Measurements from ENCODE around the gene WFS1. TPM values are rescaled to one million over a fixed set of nuclear protein-coding genes. Genes with fewer than 3 reads are reported as not detected.

The WFS1 gene
- total and polyA plus RNA-seq, 2 of the 13 experiments (the other 11 are each of a cell fraction or from before 2014, with no cell fraction given) = 39.1 to 42.2 TPM

GRCh38 chr4:6277139-6277802, 7.6 kb downstream of the WFS1 start (continued):
- TF ChIP-seq, protein P1, sequence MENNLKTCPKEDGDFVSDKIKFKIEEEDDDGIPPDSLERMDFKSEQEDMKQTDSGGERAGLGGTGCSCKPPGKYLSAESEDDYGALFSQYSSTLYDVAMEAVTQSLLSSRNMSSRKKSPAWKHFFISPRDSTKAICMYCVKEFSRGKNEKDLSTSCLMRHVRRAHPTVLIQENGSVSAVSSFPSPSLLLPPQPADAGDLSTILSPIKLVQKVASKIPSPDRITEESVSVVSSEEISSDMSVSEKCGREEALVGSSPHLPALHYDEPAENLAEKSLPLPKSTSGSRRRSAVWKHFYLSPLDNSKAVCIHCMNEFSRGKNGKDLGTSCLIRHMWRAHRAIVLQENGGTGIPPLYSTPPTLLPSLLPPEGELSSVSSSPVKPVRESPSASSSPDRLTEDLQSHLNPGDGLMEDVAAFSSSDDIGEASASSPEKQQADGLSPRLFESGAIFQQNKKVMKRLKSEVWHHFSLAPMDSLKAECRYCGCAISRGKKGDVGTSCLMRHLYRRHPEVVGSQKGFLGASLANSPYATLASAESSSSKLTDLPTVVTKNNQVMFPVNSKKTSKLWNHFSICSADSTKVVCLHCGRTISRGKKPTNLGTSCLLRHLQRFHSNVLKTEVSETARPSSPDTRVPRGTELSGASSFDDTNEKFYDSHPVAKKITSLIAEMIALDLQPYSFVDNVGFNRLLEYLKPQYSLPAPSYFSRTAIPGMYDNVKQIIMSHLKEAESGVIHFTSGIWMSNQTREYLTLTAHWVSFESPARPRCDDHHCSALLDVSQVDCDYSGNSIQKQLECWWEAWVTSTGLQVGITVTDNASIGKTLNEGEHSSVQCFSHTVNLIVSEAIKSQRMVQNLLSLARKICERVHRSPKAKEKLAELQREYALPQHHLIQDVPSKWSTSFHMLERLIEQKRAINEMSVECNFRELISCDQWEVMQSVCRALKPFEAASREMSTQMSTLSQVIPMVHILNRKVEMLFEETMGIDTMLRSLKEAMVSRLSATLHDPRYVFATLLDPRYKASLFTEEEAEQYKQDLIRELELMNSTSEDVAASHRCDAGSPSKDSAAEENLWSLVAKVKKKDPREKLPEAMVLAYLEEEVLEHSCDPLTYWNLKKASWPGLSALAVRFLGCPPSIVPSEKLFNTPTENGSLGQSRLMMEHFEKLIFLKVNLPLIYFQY (CRISPR knock-in tag; IDR thresholded peaks at IDR 0.05; ENCODE audit: borderline replicate concordance) = 0 out of 2 replicates have a peak, but pooled peaks have one; percentile 32
- TF ChIP-seq RARA (CRISPR knock-in tag; IDR thresholded peaks at IDR 0.05) (peak; percentile 62), HIVEP1 (CRISPR knock-in tag; IDR thresholded peaks at IDR 0.05) (no peak; the same call in 1 of the 2 replicates), SIN3A (IDR thresholded peaks at IDR 0.05; ENCODE audit: borderline replicate concordance, low read depth, low read length) (no peak), ZNF576 (CRISPR knock-in tag; IDR thresholded peaks at IDR 0.05) (no peak), GABPB1 (CRISPR knock-in tag; IDR thresholded peaks at IDR 0.05) (0 out of 2 replicates have a peak, but pooled peaks have one; percentile 8), POLR2G (IDR thresholded peaks at IDR 0.05; ENCODE audit: low read depth, low read length) (no peak), GFI1 (CRISPR knock-in tag; IDR thresholded peaks at IDR 0.05; ENCODE audit: borderline replicate concordance) (0 out of 2 replicates have a peak, but pooled peaks have one; percentile 50), GATA4 (IDR thresholded peaks at IDR 0.05; ENCODE audit: borderline replicate concordance, low read depth) (no peak), ZNF773 (CRISPR knock-in tag; IDR thresholded peaks at IDR 0.05; ENCODE audit: borderline replicate concordance) (no peak), HOXA9 (CRISPR knock-in tag; IDR thresholded peaks at IDR 0.05; ENCODE audit: borderline replicate concordance) (no peak), FOXP1 (IDR thresholded peaks at IDR 0.05) (no peak), FOXP1 (CRISPR knock-in tag; IDR thresholded peaks at IDR 0.05) (no peak), SSRP1 (CRISPR knock-in tag; IDR thresholded peaks at IDR 0.05) (no peak), ZSCAN30 (CRISPR knock-in tag; IDR thresholded peaks at IDR 0.05) (no peak), SOX6 (IDR thresholded peaks at IDR 0.05) (no peak), SOX6 (CRISPR knock-in tag; IDR thresholded peaks at IDR 0.05) (no peak), ZNF337 (CRISPR knock-in tag; IDR thresholded peaks at IDR 0.05; ENCODE audit: borderline replicate concordance, low read depth) (no peak), ZNF614 (CRISPR knock-in tag; IDR thresholded peaks at IDR 0.05; ENCODE audit: borderline replicate concordance) (no peak), TGIF2 (CRISPR knock-in tag; IDR thresholded peaks at IDR 0.05) (no peak), ZBTB7A (CRISPR knock-in tag; IDR thresholded peaks at IDR 0.05) (no peak), RAD51 (IDR thresholded peaks at IDR 0.05; ENCODE audit: borderline replicate concordance) (no peak), THAP7 (CRISPR knock-in tag; IDR thresholded peaks at IDR 0.05) (no peak), SMAD9 (CRISPR knock-in tag; IDR thresholded peaks at IDR 0.05) (no peak), ZNF253 (CRISPR knock-in tag; IDR thresholded peaks at IDR 0.05; ENCODE audit: borderline replicate concordance) (no peak), ZNF501 (CRISPR knock-in tag; IDR thresholded peaks at IDR 0.05) (no peak), SETDB1 (CRISPR knock-in tag; IDR thresholded peaks at IDR 0.05; ENCODE audit: borderline replicate concordance) (no peak)
- TF ChIP-seq, protein P2, sequence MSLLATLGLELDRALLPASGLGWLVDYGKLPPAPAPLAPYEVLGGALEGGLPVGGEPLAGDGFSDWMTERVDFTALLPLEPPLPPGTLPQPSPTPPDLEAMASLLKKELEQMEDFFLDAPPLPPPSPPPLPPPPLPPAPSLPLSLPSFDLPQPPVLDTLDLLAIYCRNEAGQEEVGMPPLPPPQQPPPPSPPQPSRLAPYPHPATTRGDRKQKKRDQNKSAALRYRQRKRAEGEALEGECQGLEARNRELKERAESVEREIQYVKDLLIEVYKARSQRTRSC (CRISPR knock-in tag; IDR thresholded peaks at IDR 0.05; ENCODE audit: low read depth) = no peak
